Coronary artery (tissue), 2 donors: Measurements from ENCODE around the gene SMAD2.
A peak's percentile ranks its signal among the peaks of the same experiment; 100 is the strongest.
"Not testable (repeated sequence)": the region's sequence is repeated elsewhere in the genome, so short reads cannot be mapped to it uniquely, and the experiment has no call there.

Source experiments
- DNase-seq: peaks from one replicate; pipeline ENCODE4 v3.0.0-alpha.2; 2017; ENCODE audit warnings: low spot score
- H3K27ac ChIP-seq, 2 donors: fragments of 200-600 bp; sonication (generic); one replicate each; pipeline ENCODE4 v1.5.1; 2016 to 2019
- H3K4me3 ChIP-seq: fragments of 200-600 bp; sonication (generic); 2 replicates; pipeline ENCODE4 v1.5.1; 2016; ENCODE audit warnings: mild to moderate bottlenecking, moderate library complexity
- CTCF ChIP-seq: fragments of 200-600 bp; sonication (generic); IDR thresholded peaks from one replicate; pipeline ENCODE4 v1.5.1; 2019; ENCODE audit warnings: antibody characterized with exemption

Gene SMAD2

GRCh38 chr18:47970664-47971531, 40.4 kb upstream of the SMAD2 start:
- Histone ChIP-seq H3K4me3 (no peak overlapping the region), H3K27ac (no peak overlapping the region)
- TF ChIP-seq CTCF, result no peak
- no peak for DNase-seq

- Histone ChIP-seq H3K4me3 (no peak overlapping the region), H3K27ac (no peak overlapping the region)
- TF ChIP-seq CTCF, result no peak
- no peak for DNase-seq
Observed at GRCh38 chr18:47969816-47970215, 39.4 kb upstream of the SMAD2 start.

GRCh38 chr18:47968721-47969120, 38.3 kb upstream of the SMAD2 start:
- TF ChIP-seq CTCF, result no peak
- Histone ChIP-seq H3K27ac (no peak overlapping the region), H3K4me3 (no peak overlapping the region)
- DNase-seq, result no peak

DNA sequence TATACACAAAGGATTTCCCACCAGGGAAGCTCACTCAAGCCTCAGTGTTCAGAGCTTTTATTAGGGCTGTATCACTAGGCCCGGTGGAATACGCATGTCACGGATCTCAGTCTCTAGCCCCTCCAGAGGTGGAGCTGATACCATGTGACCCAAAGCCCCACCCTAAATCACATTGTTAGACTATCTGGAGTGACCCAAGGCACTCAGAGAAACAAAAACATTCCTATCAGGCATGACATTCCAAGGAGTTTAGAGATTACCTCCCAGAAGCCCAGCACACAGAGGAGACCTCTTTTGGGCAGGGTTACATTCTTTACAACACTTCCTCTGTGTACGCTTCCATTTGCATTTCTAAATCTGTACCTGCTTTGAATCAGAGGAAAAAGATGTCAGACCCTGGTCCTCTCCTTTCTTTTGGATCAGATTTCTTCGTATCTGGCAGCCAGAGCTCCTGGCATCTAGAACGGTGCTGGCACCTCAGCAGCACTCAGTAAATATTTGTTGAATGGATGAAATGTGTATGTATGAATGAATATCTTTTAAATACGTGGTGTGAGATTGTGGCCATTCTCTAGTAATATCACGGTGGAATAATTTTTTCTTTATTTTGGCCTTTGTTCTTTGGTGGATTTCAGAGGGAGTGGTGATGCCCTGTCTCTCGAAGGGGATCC, 37.7 kb upstream of the SMAD2 start:
- no peak for TF ChIP-seq CTCF
- H3K4me3 ChIP-seq, result no peak overlapping the region
- DNase-seq, result no peak
- peak overlapping the region in 1 of 2 donors; percentile 24 for H3K27ac ChIP-seq

- TF ChIP-seq CTCF, result no peak
- Histone ChIP-seq H3K4me3 (no peak overlapping the region), H3K27ac (no peak overlapping the region)
- no peak for DNase-seq
Observed at GRCh38 chr18:47964053-47964452, 33.6 kb upstream of the SMAD2 start.

DNA sequence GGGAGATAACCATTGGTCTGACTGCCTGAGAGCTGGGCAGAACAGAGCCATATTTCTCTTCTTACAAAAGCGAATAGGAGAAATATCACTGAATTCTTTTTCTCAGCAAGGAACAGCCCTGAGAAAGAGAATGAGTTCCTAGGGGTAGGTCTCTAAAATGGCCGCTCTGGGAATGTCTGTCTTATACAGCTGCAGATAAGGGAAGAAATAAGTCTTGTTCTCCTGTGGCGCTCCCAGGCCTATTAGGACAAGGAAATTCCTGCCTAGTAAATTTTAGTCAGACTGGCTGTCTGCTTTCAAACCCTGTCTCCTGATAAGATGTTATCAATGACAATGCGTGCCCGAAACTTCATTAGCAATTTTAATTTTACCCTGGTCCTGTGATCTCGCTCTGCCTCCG, 30.5 kb upstream of the SMAD2 start:
- H3K27ac ChIP-seq, DNase-seq, H3K4me3 ChIP-seq: not testable (repeated sequence)

DNA sequence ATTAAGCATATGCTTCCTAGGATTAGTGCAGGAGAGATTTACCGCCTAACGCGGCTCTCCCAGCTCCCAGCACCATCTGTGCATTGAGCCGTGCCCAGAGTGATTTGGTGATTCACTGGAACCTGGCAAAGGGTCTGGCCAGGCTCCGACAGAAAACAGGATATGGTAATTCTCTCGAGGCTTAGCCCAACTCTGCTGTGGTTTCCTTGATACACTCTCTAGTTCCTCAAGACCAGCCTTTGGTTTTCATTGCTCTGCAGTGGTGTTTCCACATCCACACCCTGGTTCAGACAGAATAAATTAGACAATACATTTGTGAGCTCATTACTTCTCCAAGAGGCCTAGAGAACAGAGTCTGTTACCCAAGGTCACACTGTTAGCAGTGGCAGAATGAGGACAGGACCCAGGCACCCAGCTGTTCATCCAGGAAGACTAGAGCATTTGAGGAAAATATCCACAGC, 23.0 kb upstream of the SMAD2 start:
- TF ChIP-seq CTCF, result no peak
- peak overlapping the region in 1 of 2 donors; percentile 52 for H3K27ac ChIP-seq
- H3K4me3 ChIP-seq, result no peak overlapping the region
- DNase-seq, result no peak
